ENCODE measurements around the gene PRKAG2.
"Not testable (repeated sequence)": the region's sequence is repeated elsewhere in the genome, so short reads cannot be mapped to it uniquely, and the experiment has no call there.

PRKAG2 gene

DNA sequence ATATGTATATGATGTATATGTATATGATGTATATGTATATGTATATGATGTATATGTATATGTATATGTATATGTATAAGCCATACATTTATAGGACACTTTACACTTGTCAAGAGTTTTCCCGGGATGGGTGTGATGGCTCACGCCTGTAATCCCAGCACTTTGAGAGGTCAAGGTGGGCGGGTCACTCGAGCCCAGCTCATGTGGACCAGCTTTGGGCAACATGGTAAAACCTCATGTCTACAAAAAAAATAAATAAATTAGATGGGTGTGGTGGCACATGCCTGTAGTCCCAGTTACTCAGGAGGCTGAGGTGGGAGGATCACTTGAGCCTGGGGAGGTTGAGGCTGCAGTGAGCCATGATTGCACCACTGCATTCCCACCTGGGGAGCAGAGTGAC is 2.4 kb downstream of the PRKAG2 start:
- H3K9me3 ChIP-seq (ENCODE audit: control insufficient read depth, low read length); H3K36me3 ChIP-seq (ENCODE audit: control insufficient read depth, insufficient read depth, low read length); H3K27me3 ChIP-seq (ENCODE audit: control insufficient read depth, insufficient read depth, low read length); H3K9ac ChIP-seq (ENCODE audit: low read length); H3K4me3 ChIP-seq (ENCODE audit: low read length): not testable (repeated sequence)
- peaks cover 26% of the 10 kb centered on the region for H3K4me1 ChIP-seq (ENCODE audit: control insufficient read depth, insufficient read depth, low read length)

DNA sequence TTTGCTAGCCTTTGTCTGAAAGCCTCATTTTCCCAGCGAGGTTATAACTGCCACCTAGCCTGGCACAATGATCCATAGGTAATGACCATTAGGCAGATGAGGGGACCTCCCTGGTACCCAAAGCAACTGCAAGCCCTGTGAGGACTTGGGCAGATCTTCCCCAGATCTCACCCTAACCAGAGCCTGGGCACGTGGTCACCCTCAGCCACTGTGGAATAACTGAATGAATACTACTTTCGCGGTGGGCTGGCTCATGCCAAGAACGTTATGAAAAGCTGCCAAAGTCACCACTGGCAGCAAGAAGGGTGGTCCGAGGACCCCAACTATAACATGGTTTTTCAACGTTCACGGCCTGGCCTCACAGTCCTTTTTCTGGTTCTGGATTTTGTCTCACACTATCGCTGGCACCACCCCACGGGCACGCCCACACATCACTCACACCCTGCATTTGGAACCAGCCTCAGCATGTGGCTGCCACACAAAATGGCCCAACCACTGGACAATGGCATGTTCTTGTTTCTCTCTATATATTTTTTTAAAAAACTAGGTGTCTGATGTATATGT is 3.4 kb downstream of the PRKAG2 start:
- Histone ChIP-seq H3K4me1 (ENCODE audit: control insufficient read depth, insufficient read depth, low read length) (peaks cover 36% of the 10 kb centered on the region), H3K4me3 (ENCODE audit: low read length) (no peak overlapping the region), H3K27me3 (ENCODE audit: control insufficient read depth, insufficient read depth, low read length) (no peaks in the 10 kb centered on the region), H3K9me3 (ENCODE audit: control insufficient read depth, low read length) (no peaks in the 10 kb centered on the region), H3K9ac (ENCODE audit: low read length) (no peak overlapping the region), H3K36me3 (ENCODE audit: control insufficient read depth, insufficient read depth, low read length) (no peaks in the 10 kb centered on the region)

GRCh38 chr7:151872531-151873401 is 4.1 kb downstream of the PRKAG2 start:
- Histone ChIP-seq H3K9me3 (ENCODE audit: control insufficient read depth, low read length) (no peaks in the 10 kb centered on the region), H3K4me1 (ENCODE audit: control insufficient read depth, insufficient read depth, low read length) (peaks cover 37% of the 10 kb centered on the region), H3K9ac (ENCODE audit: low read length) (no peak overlapping the region), H3K4me3 (ENCODE audit: low read length) (no peak overlapping the region), H3K27me3 (ENCODE audit: control insufficient read depth, insufficient read depth, low read length) (no peaks in the 10 kb centered on the region), H3K36me3 (ENCODE audit: control insufficient read depth, insufficient read depth, low read length) (no peaks in the 10 kb centered on the region)

DNA sequence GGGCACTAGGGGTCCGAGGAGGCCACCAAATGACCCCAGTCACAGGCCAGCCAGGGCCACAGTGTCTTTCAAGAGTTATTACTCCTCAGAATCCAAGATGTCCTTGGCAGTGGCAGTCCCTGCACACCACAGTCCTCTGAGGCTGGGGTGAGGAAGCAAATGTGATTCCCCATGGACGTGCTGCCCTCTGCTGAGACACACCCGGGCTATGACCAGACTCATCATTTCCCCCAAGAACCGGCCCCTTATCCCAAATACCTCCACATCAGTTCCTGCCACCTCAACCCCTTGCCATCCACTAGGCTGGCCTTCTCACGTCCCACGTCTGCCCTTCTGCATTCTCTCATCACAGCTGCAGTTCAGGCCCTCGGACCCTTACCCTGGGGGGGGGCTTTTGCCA is 5.0 kb downstream of the PRKAG2 start:
- no peak overlapping the region for H3K4me3 ChIP-seq (ENCODE audit: low read length)
- H3K9me3 ChIP-seq (ENCODE audit: control insufficient read depth, low read length), result no peaks in the 10 kb centered on the region
- H3K4me1 ChIP-seq (ENCODE audit: control insufficient read depth, insufficient read depth, low read length), result peaks cover 40% of the 10 kb centered on the region
- H3K36me3 ChIP-seq (ENCODE audit: control insufficient read depth, insufficient read depth, low read length), result no peaks in the 10 kb centered on the region
- no peaks in the 10 kb centered on the region for H3K27me3 ChIP-seq (ENCODE audit: control insufficient read depth, insufficient read depth, low read length)
- H3K9ac ChIP-seq (ENCODE audit: low read length), result no peak overlapping the region

DNA sequence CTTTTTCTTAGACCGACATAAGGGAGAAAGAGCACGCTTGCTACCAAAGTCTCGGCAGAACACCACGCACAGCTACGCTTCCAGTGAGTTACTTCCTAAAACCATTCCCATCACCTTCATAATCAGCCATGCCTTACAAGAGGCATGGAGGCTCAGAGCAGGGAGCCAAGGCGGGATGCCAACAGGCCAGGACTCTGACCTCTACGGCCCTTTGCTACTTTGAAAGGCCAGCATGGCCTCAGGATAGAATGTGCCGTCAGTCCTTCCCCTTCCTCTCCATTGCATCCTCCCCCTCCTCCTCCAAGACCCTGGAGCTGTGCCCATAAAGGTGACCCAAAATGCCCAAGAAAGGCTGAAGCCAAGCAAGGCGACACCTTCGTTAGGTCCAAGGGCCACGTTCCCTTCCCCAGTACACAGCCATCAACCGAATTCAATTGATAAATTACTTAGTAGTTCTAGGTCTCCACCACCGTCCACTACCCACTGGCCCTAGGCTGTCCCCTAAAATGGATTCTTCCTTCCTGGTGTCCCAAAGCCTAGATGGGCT is 5.7 kb downstream of the PRKAG2 start:
- H3K27me3 ChIP-seq (ENCODE audit: control insufficient read depth, insufficient read depth, low read length), result no peaks in the 10 kb centered on the region
- no peak overlapping the region for H3K4me3 ChIP-seq (ENCODE audit: low read length)
- peaks cover 40% of the 10 kb centered on the region for H3K4me1 ChIP-seq (ENCODE audit: control insufficient read depth, insufficient read depth, low read length)
- no peak overlapping the region for H3K9ac ChIP-seq (ENCODE audit: low read length)
- H3K9me3 ChIP-seq (ENCODE audit: control insufficient read depth, low read length), result no peaks in the 10 kb centered on the region
- H3K36me3 ChIP-seq (ENCODE audit: control insufficient read depth, insufficient read depth, low read length), result no peaks in the 10 kb centered on the region

GRCh38 chr7:151869968-151870918 is 6.7 kb downstream of the PRKAG2 start:
- no peaks in the 10 kb centered on the region for H3K36me3 ChIP-seq (ENCODE audit: control insufficient read depth, insufficient read depth, low read length)
- H3K4me1 ChIP-seq (ENCODE audit: control insufficient read depth, insufficient read depth, low read length), result peaks cover 40% of the 10 kb centered on the region
- no peaks in the 10 kb centered on the region for H3K27me3 ChIP-seq (ENCODE audit: control insufficient read depth, insufficient read depth, low read length)
- H3K4me3 ChIP-seq (ENCODE audit: low read length), result no peak overlapping the region
- no peak overlapping the region for H3K9ac ChIP-seq (ENCODE audit: low read length)
- no peaks in the 10 kb centered on the region for H3K9me3 ChIP-seq (ENCODE audit: control insufficient read depth, low read length)

DNA sequence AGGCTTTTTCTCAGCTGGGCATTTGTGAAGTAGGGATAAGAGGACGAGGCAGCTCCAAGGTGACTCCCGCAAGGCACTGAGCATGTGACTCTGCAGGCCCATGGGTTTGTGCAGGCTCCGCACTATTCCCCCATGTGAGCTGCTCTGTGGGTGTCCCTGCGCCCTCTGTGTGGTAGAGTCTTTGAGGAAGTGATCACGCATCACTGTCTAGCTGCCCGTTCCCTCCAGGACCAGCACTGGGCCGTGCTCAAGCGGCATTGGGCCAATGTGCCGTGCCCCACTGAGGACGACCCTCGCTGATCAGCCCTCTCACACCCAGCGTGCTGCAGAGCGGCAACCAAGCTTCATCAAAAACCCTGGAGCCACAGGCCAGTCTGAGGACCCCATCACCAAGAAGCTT is 7.5 kb downstream of the PRKAG2 start:
- Histone ChIP-seq H3K9me3 (ENCODE audit: control insufficient read depth, low read length) (no peaks in the 10 kb centered on the region), H3K9ac (ENCODE audit: low read length) (no peak overlapping the region), H3K27me3 (ENCODE audit: control insufficient read depth, insufficient read depth, low read length) (no peaks in the 10 kb centered on the region), H3K4me1 (ENCODE audit: control insufficient read depth, insufficient read depth, low read length) (peaks cover 32% of the 10 kb centered on the region), H3K4me3 (ENCODE audit: low read length) (no peak overlapping the region), H3K36me3 (ENCODE audit: control insufficient read depth, insufficient read depth, low read length) (no peaks in the 10 kb centered on the region)

- H3K27me3 ChIP-seq (ENCODE audit: control insufficient read depth, insufficient read depth, low read length), result no peaks in the 10 kb centered on the region
- H3K4me3 ChIP-seq (ENCODE audit: low read length), result no peak overlapping the region
- H3K4me1 ChIP-seq (ENCODE audit: control insufficient read depth, insufficient read depth, low read length), result peaks cover 31% of the 10 kb centered on the region
- no peaks in the 10 kb centered on the region for H3K9me3 ChIP-seq (ENCODE audit: control insufficient read depth, low read length)
- no peaks in the 10 kb centered on the region for H3K36me3 ChIP-seq (ENCODE audit: control insufficient read depth, insufficient read depth, low read length)
- no peak overlapping the region for H3K9ac ChIP-seq (ENCODE audit: low read length)
Measured at GRCh38 chr7:151869109-151869428, 7.8 kb downstream of the PRKAG2 start.

DNA sequence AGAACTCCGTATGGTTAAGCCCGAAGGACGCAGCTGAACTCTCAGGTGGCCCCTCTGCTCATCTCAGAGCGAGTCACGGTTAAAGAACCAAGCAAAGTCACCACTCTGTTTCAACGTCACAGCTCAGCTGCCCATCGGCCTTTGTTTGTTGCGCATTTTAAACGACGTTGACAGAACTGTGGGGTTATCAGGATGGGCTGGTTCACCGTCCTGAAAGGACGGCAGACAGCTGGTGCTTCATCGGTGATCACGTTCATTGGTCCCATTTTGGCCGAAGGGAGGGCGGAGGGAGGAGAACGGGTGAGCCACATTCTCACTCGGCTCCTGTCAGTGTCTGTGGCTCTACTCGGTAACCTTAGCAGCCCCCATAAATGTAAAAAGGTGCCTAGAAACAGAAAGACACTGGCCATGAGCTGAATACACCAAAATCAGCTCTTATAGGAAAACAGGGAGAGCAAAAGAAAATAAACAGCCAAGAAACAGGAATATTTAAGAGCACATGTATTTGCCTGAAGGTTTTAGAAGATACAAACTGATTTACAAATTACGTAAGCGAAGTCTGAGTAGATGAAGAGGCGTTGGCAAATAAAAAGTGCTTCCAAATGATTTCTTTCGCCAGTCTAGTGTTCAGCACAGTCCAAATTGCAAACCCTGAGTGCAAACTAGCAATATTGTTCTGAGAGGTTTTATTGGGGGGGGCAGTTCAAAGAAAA is 8.4 kb downstream of the PRKAG2 start:
- H3K27me3 ChIP-seq (ENCODE audit: control insufficient read depth, insufficient read depth, low read length), result no peaks in the 10 kb centered on the region
- no peaks in the 10 kb centered on the region for H3K36me3 ChIP-seq (ENCODE audit: control insufficient read depth, insufficient read depth, low read length)
- H3K4me3 ChIP-seq (ENCODE audit: low read length), result no peak overlapping the region
- no peaks in the 10 kb centered on the region for H3K9me3 ChIP-seq (ENCODE audit: control insufficient read depth, low read length)
- H3K9ac ChIP-seq (ENCODE audit: low read length), result no peak overlapping the region
- H3K4me1 ChIP-seq (ENCODE audit: control insufficient read depth, insufficient read depth, low read length), result peaks cover 34% of the 10 kb centered on the region

GRCh38 chr7:151867912-151868311 is 9.0 kb downstream of the PRKAG2 start:
- no peaks in the 10 kb centered on the region for H3K9me3 ChIP-seq (ENCODE audit: control insufficient read depth, low read length)
- no peaks in the 10 kb centered on the region for H3K36me3 ChIP-seq (ENCODE audit: control insufficient read depth, insufficient read depth, low read length)
- H3K9ac ChIP-seq (ENCODE audit: low read length), result no peak overlapping the region
- H3K4me1 ChIP-seq (ENCODE audit: control insufficient read depth, insufficient read depth, low read length), result peaks cover 32% of the 10 kb centered on the region
- H3K4me3 ChIP-seq (ENCODE audit: low read length), result no peak overlapping the region
- no peaks in the 10 kb centered on the region for H3K27me3 ChIP-seq (ENCODE audit: control insufficient read depth, insufficient read depth, low read length)

- Histone ChIP-seq H3K9ac (ENCODE audit: low read length) (no peak overlapping the region), H3K36me3 (ENCODE audit: control insufficient read depth, insufficient read depth, low read length) (no peaks in the 10 kb centered on the region), H3K9me3 (ENCODE audit: control insufficient read depth, low read length) (no peaks in the 10 kb centered on the region), H3K27me3 (ENCODE audit: control insufficient read depth, insufficient read depth, low read length) (no peaks in the 10 kb centered on the region), H3K4me3 (ENCODE audit: low read length) (no peak overlapping the region), H3K4me1 (ENCODE audit: control insufficient read depth, insufficient read depth, low read length) (peaks cover 32% of the 10 kb centered on the region)
Measured at GRCh38 chr7:151866761-151867655, 9.9 kb downstream of the PRKAG2 start.

Measured in mucosa of stomach (tissue), 1 donor.